Stimulated activated CD4-positive, alpha-beta T cell treated with anti-CD3 and anti-CD28 coated beads, Interleukin-1b, Interleukin-23, amount 100 ng/mL, for 4 hours (primary cell): ENCODE measurements around the gene KDM2B.

Source experiments
- DNase-seq, 2 donors: peaks; one replicate each; pipeline ENCODE4 v3.0.0-alpha.2; 2020; ENCODE audit warnings: low read depth in 2 of 2

The KDM2B gene

DNA sequence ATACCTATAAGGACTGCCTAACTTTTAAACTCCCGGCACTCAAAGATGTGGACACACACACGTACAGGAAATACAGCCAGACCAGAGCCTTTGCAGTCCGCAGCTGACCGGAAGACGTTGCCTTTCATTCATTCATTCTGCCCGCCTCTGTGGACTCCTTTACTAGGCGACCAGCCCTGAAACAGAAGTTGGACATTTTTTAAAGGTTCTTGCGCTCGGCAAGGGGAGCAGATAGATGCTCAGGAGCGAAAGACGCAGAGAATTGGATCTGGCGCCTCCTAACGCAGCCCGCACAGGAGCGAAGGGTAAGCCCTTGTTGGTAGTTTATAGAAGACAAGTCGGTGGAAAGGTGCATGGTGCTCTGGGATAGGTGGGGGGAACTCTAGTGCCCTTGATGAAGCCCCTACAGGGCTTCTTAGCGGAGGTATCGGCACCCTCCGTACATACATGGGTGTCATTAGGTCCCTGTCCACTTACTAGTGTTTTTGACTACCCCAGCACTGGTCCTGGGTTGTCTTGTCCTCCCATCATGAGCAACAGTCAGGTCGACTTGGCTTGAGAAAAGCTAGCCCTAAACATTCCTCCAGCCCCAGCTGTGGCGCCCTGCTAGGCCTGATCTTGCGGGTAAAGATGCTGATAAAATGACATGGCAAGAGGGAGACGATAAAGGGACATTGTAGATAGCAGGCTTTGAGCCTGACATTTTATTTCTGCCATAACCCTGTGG is at the start of gene KDM2B:
Gene KDM2B (minus strand): TSS at position 65 of the 727 bp plus-strand sequence. CDS start 112 bp downstream, outside the sequence.
- no peak for DNase-seq

DNA sequence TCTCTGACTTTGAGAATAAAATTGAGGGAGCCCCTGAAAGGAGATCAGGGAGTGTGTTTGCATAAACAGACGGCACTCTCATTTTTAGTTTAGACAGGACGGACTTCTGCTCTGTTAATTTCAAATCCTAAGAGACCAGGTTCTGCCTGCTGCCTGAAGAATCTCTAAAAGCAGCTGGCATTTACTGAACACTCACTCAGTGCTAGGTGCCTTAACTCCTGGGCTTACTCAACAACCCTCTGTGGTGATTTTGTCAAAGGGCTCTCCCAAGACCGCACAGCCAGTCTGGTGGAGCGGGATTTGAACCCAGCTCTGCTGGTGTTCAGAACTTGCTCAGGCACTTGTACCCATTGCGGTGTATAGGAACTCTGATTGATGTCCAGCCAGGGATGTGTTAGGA is 47.7 kb upstream of the KDM2B start:
- DNase-seq = no peak

DNA sequence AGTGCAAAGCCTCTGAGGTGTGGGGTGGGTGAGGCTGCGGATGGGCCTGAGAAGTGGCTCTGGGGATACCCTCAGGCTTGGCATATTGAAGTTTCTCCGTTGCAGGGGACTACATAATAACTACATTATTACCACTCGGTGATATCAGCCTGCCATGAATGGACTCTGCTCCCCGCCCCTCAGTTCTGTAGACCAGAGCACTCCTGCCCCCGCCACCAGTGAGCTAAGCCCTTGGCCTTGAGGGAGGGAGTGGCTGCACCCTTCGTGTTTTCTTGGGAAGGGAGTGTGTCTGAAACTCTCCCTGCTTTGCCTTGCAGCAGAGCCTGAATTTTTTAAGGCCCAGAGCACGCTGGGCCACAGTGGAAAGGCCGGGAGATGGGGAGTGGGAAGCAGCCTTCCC is 47.2 kb upstream of the KDM2B start:
- DNase-seq = no peak

DNA sequence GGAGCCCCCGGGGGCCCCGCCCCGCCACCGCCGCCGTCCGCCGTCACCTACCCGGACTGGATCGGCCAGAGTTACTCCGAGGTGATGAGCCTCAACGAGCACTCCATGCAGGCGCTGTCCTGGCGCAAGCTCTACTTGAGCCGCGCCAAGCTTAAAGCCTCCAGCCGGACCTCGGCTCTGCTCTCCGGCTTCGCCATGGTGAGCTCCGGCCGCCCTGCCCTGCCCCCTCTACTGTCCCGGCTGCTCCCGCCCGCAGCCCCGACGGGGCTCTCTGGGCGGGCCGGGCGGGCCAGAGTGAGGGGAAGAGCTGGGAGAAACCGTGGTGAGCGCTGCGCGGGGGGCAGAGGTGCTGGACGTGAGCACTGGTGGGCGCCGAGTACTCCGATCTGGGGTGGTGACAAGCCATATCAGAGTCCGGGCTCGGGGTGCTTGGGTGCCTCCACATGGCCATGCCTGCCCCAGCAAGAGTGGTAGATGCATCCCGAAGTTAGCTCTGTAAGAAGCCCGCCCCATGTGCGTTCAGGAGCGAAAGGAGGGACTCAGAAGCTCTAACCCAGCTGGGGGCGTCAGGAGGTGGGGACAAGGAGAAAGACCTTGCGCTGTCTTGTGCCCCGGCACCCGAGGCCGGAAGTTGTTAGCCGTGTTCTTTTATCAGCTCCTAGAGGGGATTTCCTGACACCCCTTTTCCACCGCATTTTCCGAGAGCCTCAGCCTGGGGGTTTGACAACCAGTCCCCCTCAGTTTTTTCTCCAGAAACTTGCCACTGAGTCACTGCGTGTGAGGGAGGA is 46.2 kb upstream of the KDM2B start:
- peak; percentile 80 to 87 for DNase-seq

DNA sequence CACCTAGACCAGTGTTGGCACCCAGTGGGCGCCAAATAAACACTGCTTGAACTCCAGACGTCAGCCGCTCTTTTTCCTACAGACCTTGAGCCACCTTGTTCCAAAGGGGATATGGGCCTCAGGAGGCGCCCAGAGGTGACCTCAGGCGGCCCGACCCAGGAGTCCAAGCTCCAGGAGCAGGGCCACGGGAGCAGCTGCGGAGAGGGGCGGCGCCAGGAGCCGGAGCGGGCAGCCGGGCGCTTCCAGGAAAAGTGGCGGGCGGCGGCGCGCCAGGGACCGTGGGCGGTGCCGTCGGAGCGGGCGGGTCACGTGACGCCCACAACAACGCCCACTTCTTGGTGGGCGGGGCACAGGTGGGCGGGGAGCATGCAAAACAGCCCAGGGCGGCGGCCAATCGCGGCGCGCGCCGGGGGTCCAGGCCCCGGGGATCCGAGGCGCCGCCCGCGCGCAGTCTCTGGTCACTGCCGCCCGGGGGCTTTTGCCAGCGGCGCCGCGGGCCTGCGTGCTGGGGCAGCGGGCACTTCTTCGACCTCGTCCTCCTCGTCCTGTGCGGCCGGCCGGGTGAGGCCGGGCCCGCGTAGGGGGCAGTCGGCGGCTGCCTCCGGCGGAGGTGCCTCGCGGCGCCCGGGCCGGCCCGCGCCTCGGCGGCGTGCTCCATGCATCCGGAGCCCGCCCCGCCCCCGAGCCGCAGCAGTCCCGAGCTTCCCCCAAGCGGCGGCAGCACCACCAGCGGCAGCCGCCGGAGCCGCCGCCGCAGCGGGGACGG is 45.4 kb upstream of the KDM2B start, which contains the start of gene ORAI1:
Gene ORAI1 (plus strand): TSS at position 444 of the 766 bp plus-strand sequence.
- DNase-seq = peak; percentile 97 to 99

DNA sequence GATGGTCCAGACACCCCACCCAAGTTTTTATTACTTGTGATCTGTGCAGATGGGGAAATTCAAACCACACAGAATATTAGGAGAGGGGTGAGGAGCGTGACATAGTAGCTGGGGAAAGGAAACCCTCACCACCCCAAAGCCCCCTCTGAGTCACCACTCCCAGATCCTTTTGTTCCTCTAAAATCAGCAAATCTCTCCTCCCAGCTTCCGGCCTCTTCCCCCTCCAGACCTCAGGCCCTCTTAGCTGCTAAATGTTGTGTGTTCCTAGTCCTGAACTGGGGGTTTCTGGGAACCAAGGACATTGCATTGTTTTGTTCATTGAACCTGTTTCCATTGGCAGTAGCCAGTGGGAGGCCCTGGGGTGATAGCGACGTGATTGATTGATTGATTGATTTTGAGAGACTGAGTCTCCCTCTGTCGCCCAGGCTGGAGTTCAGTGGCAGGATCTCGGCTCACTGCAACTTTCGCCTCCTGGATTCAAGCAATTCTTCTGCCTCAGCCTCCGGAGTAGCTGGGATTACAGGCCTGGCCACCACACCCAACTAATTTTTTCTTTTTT is 39.6 kb upstream of the KDM2B start:
- DNase-seq = no peak

DNA sequence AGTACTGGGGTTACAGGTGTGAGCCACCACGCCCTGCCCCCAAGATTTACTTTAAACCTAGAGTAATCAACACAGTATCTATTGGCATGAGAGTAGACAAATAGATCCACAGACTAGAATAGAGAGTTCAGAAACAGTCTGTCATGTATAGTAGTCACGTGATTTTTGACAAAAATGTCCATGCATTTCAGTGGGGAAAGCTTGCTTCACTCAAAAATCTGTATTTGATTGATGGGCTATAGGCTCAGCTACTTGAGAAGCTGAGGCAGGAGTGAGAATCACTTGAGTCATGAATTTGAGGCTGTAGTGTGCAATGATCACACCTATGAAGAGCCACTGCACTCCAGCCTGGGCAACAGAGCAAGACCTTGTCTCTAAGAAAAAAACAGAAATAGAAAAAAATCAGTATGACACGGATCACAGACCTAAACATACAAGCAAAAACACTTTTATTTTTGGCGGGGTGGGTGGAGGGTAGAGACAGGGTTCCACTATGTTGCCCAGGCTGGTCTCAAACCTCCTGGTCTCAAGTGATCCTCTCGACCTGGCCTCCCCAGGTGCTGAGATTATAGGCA is 37.9 kb upstream of the KDM2B start:
- DNase-seq = no peak

DNA sequence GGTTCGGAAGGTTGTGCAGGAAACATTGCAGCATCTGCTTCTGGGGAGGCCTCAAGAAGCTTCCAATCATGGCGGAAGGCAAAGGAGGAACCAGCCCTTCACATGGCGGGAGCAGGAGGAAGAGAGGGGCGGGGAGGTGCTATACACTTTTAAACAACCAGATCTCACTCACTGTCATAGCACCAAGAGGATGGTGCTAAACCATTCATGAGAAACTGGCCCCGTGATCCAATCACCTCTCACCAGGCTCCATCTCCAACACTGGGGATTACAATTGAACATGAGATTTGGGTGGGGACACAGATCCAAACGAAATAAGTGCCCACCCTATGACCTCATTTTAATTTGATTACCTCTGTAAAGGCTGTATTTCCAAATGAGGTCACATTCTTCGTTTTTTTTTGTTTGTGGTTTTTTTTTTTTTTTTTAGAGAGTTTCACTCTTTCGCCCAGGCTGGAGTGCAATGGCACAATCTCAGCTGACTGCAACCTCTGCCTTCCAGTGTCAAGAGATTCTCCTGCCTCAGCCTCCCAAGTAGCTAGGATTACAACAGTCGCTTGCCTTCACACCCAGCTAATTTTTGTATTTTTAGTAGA is 34.1 kb upstream of the KDM2B start:
- DNase-seq = no peak

DNA sequence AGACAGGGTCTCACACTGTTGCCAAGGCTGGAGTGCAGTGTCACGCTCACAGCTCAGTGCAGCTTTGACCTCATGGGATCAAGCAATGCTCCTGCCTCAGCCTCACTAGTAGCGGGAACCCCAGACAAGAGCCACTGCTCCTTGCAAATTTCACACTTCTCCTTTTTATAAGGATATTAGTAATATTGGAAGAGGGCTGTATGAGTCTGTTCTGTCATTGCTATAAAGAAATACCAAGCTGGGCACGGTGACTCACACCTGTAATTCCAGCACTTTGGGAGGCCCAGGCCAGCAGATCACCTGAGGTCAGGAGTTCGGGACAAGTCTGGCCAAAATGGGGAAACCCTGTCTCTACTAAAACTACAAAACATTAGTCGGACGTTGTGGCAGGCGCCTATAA is 32.6 kb upstream of the KDM2B start:
- no peak for DNase-seq

DNA sequence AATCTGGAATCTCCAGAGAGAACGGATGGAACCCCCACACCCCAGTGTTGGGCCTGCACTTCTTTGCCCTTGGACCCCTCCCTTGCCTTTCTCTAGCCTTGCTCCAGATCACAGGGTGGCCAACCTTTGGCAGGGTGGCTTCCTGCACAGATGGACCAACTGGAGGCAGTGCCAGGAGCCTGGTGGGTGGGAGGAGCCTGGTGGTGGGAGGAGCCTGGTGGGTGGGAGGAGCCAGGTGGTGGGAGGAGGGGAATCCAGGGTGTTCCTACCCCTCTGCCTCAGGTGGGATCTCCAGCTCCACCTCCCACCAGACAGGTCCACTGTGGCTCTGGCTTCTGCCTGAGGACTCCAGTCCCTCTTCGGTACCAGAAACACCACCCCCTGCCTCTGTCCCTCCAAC is 30.5 kb upstream of the KDM2B start:
- no peak for DNase-seq

DNA sequence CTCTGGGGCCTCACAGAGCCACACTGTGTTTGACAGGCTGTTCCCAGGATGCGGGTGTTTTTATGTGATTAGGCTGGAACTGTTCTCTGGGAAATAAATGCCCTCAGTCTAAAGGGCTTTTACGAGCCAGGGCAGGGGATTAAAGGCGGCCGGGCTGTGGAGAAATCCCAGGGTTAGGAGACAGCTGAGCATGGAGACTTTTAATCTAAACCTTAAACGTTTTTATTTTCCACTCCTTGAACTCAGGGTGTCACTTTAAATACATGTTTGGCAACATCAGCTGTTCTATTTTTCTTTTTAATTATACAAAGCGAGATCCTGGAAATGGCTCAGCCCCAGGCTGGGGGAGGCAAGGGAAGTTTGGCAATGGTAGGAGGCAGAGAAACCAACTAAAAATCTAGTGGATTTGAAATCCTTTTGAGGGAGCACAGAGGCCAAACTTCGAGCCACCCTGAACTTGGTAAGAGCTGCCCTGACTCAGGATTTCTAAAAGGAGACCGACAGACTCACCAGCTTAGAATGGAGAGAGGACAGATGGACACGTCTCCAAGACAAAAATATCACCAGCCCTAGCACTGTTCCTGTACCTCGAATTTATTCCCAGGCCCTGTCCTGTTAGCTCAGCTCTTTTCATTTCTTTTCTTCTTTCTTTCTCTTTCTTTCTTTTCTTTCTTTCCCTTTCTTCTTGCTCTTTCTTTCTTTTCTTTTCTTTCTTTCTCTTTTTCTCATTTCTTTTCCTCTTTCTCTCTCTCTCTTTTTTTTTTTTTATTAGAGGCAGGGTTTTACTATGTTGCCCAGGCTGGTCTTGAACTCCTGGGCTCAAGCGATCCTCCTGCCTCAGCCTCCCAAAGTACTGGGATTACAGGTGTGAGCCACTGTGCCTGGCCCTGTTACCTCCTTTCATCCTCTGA is 29.7 kb upstream of the KDM2B start:
- no peak for DNase-seq

DNA sequence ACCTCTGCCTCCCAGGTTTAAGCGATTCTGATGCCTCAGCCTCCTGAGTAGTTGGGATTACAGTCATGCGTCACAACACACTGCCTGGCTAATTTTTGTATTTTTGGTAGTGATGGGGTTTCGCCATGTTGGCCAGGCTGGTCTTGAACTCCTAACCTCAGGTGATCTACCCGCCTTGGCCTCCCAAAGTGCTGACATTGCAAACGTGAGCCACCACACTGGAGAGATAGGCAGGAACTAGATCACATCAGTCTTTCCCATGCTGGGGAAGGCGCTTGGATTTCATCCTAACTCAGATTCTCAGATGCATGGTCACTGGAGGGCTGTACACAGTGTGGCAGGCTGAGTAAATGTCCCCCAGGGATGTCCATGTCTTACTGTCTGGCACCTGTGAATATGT is 27.5 kb upstream of the KDM2B start:
- DNase-seq = no peak

DNA sequence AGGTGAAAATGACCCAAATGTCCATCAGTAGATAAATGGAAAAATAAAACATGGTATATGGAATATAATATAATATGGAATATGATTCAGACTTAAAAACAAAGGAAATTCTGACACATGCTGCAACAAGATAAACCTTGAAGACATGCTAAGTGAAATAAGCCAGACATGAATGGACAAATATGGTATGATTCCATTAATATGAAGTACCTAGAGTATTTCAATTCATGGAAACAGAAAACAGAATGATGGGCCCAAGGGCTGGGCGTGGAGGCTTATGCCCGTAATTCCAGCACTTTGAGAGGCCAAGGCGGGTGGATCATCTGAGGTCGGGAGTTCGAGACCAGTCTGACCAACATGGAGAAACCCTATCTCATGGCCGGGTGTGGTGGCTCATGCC is 22.8 kb upstream of the KDM2B start:
- DNase-seq = no peak

DNA sequence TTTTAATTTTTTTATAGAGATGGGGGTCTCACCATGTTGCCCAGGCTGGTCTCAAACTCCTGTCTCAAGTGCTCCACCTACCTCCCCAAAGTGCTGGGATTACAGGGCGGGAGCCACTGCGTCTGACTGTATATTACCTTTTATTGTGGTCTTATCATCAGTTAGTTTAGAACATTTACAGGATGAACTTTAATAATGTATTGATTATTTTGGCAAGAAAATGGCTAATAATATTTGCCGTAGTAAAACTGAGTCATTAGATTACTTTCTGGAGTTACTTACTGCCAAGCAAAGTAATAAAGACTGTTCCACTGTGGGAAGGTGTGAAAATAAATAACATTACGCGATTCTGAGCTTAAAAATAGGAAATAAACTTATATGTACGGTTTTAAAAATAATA is 21.9 kb upstream of the KDM2B start:
- DNase-seq = no peak

DNA sequence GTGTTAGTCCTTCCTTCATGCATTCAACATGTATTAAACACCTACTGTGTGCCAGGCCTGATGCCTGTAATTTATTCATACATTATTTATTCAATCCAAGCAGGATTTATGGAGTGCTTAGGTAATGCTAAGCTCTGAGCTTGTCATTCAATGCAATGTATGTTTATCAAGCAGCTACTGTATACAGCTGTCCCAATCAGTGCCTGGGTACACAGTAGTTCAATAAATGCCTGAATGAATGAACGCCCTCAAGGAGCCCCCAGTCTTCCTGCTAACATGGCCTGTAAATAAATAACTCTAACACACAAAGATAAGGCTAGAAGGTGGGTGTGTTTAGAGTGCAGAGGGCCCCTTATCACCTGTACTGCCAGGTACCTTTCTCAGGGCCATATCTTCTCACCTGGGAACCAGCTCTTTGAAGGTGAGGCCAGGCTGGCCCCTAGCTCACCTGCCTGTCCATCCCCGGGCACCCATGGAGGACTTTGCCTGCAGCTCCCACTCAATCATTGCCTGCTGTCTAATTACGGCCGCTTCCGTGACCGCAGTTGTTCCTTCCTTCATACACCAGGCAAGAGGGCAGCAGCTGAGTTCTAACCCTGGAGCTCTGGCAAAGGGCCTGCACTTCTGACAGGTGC is 20.0 kb upstream of the KDM2B start:
- no peak for DNase-seq

DNA sequence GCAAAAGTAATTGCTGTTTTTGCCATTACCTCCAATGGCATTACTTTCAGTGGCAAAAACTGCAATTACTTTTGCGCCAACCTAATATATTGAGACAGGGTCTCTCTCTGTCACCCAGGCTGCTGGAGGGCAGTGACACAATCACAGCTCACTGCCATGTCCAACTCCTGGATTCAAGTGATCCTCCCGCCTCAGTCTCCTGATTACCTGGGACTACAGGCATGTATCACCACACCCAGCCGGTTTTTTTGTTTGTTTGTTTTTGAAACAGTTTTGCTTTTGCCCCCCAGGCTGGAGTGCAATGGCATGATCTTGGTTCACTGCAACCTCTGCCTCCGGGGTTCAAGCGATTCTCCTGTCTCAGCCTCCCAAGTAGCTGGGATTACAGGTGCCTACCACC is 15.7 kb upstream of the KDM2B start:
- no peak for DNase-seq

DNA sequence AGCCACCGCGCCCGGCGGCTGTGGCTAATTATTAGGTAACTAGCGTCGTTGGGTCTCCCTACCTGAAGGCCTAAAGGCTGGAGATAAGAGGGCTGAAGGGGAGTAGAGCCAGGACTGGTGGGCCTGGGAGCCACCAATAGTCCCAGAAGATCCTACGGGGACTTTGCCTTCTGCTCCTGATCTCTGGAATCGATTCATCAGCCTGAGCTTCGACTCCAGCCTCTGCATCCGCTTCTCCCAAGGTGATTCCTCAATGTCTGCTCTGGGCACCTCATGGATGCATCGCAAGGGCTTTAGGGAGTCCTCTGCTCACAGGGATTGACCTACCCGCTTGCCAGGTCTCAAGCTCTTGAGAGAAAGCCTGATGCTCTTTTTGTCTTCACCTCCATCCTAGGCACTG is 14.7 kb upstream of the KDM2B start:
- DNase-seq = no peak

DNA sequence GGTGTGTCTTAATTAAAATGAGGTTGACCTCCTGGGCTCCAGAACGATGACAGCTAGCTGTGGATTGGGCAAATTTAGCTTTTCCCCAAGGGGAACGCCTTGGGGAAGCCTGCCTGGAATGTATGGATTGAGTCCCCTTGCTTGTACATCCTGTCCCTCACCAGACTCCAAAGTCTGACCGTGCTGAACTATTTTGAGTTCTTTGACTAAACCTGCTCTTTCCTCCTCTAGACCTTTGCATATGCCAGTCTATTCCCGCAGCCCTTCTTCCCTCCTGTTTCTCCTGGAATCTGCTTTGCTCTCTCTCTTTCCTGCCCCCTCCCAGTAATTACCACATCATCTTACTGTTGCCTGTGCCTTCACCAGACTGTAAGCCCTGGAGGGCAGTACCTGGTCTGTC is 11.5 kb upstream of the KDM2B start:
- no peak for DNase-seq

DNA sequence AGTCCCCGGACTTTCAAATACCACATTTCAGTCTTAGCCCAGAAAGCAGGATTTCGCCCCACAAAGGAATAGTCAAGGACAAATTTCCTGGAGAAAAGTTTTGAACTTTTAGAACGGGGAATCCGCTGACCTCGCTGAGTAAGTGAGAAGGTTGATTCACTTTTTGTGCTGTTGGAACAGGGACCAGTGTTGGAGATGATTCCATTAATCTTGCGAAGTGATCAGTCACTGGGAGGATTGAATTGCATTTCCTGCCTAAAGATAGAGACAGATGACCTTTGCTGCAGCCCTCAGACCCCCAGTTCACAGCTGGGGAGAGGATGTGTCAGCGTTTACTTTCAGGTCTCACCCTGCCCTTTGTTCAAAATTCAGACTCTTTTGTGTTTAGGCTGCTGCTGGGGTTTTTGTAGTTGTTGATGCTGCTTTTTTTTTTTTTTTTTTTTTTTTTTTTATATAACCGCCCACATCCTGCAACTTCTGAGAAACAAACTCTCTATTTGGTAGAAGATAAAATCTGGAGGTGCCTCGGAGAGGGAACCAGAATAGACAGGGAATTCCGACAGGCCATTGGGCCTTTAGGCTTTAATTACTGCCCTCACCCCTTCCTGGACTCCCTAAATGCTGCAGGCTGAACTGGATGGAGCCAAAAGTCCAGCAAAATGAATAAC is 9.8 kb upstream of the KDM2B start:
- DNase-seq = peak in 1 of 2 donors; percentile 46
